Stimulated activated CD8-positive, alpha-beta memory T cell treated with anti-CD3 and anti-CD28 coated beads, Interleukin-15, amount 100 ng/mL, for 48 hours (primary cell): ENCODE results near the gene SOCS2.
"Not testable (repeated sequence)": the region's sequence is repeated elsewhere in the genome, so short reads cannot be mapped to it uniquely, and the experiment has no call there.

Experiments used
- DNase-seq, 2 donors: peaks; one replicate each; pipeline ENCODE4 v3.0.0-alpha.2; 2020; ENCODE audit warnings: low read depth in 2 of 2

Gene SOCS2, protein sequence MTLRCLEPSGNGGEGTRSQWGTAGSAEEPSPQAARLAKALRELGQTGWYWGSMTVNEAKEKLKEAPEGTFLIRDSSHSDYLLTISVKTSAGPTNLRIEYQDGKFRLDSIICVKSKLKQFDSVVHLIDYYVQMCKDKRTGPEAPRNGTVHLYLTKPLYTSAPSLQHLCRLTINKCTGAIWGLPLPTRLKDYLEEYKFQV

GRCh38 chr12:93571925-93572711 lies at the start of gene SOCS2:
SOCS2 (plus strand) TSS chr12:93572675; CDS start chr12:93572898, 223 bp downstream.
- no peak for DNase-seq

GRCh38 chr12:93524386-93525133 lies 47.9 kb upstream of the SOCS2 start:
- no peak for DNase-seq

- DNase-seq = no peak
Observed at GRCh38 chr12:93526786-93527428, 45.6 kb upstream of the SOCS2 start.

DNA sequence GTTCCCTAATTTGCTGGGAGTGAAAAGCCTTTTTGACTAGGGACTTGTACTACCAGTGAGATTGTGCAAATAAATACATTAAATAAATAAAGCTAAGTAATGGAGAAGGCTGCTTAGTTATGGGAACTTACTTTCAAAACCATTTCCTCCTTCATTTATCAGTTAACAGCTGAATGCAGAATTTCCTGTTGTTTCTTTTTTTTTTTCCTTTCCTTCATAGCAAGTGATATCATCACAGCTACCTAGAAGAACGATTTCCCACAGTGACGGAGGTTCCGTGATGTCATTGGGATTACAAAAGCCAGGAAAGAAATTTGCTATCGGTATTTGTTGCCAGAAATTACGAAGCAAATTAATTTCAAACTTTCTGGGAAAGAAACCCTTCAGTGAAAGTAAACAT lies 42.1 kb upstream of the SOCS2 start:
- DNase-seq = no peak

DNA sequence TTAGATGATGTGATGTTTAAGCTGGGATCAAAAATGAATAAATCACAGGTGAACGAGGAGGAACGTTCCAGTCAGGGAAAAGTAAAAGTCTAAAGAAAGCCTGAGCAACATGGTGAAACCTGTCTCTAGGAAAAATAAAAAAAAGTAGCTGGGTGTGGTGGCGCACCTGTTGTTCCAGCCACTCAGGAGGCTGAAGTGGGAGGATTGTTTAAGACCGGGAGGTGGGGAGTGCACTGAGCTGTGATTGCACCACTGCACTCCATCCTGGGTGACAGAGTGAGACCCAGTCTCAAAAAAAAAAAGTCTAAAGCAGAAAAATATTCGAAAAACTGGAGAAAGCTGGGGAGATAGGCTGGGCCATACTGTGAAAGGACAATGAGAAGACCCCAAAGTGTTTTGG lies 39.2 kb upstream of the SOCS2 start:
- no peak for DNase-seq

- DNase-seq = no peak
Observed at GRCh38 chr12:93536111-93536765, 36.2 kb upstream of the SOCS2 start.

GRCh38 chr12:93536766-93537488 lies 35.5 kb upstream of the SOCS2 start:
- no peak for DNase-seq

DNA sequence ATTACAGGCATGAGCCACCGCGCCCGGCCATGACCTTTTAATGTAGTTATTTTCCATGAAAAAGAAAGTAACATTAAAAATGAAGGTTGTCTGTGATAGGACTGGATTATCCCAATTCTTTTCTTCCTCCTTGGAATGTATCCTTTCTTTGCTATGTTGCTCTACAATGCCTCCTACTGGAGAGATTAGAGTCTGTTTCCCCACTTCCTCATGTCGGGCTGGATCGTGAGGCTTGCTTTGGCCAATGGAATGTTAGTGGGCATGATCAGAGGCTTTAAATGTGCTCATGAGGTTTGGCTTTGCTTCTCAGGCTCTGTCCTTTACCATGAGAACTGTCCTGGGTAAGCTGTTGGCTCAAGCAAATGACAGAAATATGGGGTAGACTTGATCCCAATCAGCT lies 34.7 kb upstream of the SOCS2 start:
- no peak for DNase-seq

DNA sequence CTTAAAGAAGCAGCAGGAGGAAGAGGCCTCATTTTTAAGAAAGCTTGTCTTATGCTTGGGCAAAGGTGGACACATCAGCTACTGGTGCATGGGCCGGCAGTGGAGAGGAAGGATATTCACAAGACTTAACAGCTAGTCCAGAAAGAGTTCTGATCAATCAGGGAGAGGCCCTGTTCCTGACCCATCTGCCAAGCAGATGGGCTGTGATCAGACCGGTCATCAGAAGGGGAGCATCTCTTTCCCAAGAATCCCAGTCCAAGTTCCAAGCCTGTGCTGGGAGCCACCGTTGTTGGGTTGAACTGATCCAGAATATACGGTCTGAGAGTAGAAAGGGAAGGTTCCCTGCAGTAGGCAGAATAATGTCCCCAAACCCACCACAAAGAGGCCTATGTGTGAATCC lies 32.7 kb upstream of the SOCS2 start:
- DNase-seq = no peak

DNA sequence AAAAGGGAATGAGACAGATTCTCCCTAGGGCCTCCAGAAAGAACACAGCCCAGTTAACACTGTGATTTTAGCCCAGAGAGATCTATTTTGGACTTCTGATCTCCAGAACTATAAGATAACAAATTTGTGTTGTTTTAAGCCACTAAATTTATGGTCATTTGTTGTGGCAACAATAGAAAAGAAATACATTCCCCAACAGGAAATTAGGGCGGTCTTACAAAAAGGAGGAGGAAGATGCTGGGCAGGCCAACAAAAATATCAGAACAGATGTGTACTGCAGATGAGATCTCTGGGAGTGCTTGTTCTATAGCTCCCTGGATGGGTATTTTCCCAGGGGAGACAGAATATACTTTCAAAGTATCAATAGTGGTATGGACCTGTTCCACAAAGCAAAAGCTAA lies 32.0 kb upstream of the SOCS2 start:
- no peak for DNase-seq

GRCh38 chr12:93541578-93542225 lies 30.8 kb upstream of the SOCS2 start:
- DNase-seq = no peak

GRCh38 chr12:93547778-93548177 lies 24.7 kb upstream of the SOCS2 start:
- no peak for DNase-seq

DNA sequence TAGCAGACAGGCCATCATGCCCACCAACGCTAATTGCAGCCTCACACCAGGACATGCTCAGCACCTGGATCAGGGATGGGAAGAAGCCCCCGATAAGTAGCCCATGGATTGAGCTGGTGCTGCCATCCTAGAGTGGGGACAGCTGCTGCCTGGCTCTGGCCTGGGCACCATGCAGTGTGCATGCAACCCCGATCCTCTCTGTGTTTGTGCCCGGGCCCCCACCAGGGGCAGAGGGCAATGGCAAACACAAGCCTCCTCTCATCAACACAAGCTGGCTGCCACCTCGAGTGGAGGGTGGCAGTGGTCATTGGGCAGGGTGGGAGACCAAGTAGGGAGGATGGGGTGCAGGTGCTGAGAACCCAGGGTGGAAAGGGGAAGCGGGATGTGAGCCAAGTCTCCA lies 23.3 kb upstream of the SOCS2 start:
- DNase-seq = no peak

- no peak for DNase-seq
Observed at GRCh38 chr12:93550748-93551611, 21.5 kb upstream of the SOCS2 start.

DNA sequence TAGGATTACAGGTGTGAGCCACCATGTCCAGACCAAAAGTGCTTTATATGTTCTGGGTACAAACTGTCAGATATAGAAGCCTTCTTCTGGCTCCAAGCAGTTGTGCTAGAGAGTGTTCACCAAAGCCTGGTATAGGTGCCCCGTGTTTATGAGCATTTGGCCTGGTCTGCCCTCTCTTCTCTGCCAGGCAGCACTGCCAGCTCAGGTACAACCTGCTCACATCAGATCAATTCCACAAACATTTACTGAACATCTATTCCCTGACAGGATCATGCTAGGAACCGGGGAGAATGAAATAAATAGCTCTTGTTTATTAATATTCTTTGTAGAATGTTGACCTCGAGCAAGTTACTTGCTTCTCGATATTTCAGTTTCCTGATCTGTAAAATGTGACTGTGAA lies 20.0 kb upstream of the SOCS2 start:
- DNase-seq = no peak

DNA sequence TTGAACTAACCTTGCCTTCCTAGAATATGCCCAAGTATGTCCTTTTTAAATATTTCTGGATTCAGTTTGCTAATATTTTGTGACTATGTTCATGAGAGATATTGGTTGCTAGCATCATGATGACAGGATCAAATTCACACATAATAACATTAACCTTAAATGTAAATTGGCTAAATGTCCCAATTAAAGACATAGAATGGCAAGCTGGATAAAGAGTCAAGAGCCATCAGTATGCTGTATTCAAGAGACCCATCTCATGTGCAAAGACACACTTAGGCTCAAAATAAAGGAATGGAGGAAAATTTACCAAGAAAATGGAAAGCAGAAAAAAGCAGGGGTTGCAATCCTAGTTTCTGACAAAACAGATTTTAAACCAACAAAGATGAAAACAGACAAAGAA lies 14.6 kb upstream of the SOCS2 start:
- DNase-seq = not testable (repeated sequence)

DNA sequence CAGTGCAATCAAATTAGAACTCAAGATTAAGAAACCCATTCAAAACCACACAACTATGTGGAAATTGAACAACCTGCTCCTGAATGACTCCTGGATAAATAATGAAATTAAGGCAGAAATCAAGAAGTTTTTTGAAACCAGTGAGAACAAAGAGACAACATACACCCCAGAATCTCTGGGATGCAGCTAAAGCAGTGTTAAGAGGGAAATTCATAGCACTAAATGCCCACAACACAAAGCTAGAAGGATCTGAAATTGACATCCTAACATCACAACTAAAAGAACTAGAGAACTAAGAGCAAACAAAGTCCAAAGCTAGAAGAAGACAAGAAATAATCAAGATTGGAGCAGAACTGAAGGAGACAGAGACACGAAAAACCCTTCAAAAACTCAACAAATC lies 13.8 kb upstream of the SOCS2 start:
- DNase-seq = not testable (repeated sequence)

DNA sequence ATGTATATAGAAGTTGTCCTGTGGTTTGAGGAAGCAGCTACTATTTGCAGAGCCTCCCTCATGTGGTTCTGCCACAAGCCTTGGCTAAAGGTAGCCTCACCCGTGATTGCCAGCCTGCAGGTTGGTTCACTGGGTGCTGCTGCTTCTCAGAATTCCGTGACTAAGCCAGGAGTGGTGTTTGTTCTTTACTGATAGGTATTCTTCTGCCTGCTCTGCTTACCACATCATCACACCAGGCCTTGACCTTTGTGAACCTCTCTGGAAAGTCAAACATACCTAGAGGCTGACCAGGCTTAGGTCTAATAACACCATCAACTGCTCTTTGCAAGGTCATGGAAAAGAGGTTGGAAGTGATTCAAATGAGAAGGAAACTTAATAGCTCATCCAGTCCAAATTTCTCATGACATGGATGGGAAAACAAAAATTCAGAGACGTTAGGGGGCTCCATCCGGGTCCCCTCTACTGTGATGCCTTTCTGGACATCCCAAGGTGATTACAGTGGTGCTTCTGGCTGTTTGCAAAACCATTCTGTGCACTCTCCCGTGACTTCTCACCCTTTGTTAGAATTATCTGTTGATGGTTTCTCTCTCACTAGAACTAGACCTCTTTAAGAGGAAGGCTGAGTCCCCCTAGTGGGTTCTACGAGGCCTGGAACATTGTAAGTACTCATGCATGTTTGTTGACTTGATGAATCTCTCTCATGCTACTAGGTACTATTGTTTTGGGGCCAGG lies 8.5 kb upstream of the SOCS2 start:
- DNase-seq = no peak

- no peak for DNase-seq
Observed at GRCh38 chr12:93565760-93566159, 6.7 kb upstream of the SOCS2 start.
